GM18868 (cell line): ENCODE results near the gene KIAA1671.

Experiments
- ATAC-seq: cut with Tn5 transposase; IDR thresholded peaks from one replicate; pipeline ENCODE4 v1.9.1; 2021; ENCODE audit warnings: mild to moderate bottlenecking, moderate library complexity; ENCODE audit not compliant: unreplicated experiment

KIAA1671 gene

GRCh38 chr22:25032066-25032465 lies 79.5 kb downstream of the KIAA1671 start:
- ATAC-seq = no peak

- ATAC-seq = no peak
Measured at GRCh38 chr22:25035715-25036114, 83.2 kb downstream of the KIAA1671 start.

DNA sequence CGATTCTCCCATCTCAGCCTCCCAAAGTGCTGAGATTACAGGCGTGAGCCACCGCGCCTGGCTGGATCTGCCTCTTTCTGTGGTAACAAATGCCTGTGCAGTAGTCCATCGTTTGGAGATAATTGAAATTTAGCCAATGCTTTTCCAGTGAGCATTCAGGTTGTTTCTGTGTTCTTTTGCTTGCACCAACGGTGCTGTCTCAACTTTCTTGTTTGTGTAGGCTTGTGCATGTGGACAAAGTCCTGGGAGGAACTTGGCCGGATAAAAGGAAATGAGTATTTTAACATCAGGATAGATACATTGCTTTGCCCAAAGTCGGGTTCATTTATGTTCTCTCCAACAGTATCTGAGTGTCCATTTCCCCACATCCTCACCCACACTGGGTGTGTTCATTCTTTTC lies 85.7 kb downstream of the KIAA1671 start:
- ATAC-seq = no peak

DNA sequence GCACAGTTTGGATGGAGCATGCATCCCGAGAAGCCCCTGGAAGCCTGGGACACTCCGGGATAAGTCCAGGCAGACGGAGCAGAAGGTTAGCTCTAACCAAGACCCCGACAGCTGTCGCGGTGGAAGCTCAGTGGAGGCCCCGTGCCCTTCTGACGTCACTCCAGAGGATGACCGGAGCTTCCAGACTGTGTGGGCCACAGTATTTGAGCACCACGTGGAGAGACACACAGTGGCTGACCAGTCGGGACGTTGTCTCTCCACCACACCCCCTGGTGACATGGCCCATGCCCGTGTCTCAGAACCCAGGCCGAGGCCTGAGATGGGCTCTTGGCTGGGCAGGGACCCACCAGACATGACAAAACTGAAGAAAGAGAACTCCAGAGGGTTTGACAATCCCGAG lies 86.3 kb downstream of the KIAA1671 start:
- ATAC-seq = no peak

DNA sequence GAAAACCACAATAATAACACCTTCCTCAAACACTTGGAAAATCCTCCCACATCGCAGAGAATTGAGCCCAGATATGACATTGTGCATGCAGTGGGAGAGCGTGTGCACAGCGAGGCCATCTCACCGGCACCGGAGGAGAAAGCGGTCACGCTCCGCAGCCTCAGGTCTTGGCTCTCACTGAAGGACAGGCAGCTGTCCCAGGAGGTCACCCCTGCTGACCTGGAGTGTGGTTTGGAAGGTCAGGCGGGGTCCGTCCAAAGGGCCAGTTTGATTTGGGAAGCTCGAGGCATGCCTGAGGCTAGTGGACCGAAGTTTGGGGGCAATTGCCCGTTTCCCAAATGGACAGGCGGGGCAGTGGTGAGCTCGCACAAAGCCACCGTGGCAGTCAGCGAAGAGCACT lies 86.7 kb downstream of the KIAA1671 start:
- no peak for ATAC-seq

GRCh38 chr22:25039754-25040153 lies 87.2 kb downstream of the KIAA1671 start:
- ATAC-seq = no peak

- no peak for ATAC-seq
Measured at GRCh38 chr22:25045159-25045558, 92.6 kb downstream of the KIAA1671 start.

DNA sequence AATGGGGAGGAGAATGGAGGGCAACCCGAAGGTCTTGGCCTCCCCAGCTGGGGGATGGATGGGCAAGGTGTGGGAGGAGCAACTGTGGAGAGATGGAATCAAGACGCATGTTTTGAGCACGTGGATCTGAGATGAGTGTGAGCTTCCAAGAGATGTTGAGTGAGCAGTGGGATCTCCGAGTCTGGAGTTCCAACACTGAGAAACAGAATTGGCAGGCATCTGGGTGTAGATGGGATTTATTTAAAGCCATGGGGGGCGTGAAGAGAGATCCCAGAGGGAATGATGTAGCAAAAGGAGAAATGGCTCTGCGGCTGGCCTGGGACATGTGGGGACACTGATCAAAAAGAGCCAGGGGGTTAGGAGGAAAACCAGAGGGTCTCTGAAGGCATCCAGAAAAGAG lies 95.6 kb downstream of the KIAA1671 start:
- no peak for ATAC-seq

GRCh38 chr22:25048659-25049647 lies 96.4 kb downstream of the KIAA1671 start:
- ATAC-seq = no peak

DNA sequence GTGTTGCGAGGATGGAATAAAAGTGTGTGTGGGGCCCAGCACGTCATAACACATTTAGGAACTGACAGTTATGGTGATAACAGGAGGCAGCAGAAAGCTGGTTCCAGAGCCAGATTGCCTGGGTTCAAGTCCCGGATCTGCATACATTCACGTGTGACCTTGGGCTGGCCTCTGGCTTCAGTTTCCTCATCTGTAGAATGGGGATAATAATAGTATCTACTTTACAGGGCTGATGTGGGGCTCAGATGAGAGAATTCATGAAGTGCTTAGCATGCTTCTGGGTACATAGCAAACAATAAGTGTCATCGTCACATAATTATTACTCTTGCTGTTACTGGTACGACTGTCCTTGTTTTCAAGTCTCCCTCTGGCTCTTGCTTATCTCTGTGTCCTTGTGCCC lies 97.3 kb downstream of the KIAA1671 start:
- ATAC-seq = no peak

DNA sequence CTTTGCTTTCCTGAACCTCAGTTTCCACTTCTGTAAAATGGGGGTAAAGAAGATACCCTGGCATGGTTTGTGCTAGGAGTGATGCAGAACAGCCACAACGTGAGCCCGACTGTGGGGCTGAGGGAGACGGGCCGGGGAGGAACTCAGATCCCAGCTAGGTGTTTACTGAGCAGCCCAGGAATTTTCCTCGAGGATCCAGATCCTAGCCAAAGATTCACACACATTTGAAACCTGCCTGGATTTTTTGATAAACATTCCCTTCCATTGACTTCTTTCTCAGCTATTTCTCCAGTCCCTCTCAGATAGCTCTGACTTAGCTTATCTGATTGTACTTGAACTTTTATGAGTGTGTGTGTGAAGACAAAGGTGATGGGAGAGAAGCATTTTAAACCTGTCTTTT lies 98.0 kb downstream of the KIAA1671 start:
- ATAC-seq = no peak

- ATAC-seq = no peak
Measured at GRCh38 chr22:25051073-25051472, 98.6 kb downstream of the KIAA1671 start.

DNA sequence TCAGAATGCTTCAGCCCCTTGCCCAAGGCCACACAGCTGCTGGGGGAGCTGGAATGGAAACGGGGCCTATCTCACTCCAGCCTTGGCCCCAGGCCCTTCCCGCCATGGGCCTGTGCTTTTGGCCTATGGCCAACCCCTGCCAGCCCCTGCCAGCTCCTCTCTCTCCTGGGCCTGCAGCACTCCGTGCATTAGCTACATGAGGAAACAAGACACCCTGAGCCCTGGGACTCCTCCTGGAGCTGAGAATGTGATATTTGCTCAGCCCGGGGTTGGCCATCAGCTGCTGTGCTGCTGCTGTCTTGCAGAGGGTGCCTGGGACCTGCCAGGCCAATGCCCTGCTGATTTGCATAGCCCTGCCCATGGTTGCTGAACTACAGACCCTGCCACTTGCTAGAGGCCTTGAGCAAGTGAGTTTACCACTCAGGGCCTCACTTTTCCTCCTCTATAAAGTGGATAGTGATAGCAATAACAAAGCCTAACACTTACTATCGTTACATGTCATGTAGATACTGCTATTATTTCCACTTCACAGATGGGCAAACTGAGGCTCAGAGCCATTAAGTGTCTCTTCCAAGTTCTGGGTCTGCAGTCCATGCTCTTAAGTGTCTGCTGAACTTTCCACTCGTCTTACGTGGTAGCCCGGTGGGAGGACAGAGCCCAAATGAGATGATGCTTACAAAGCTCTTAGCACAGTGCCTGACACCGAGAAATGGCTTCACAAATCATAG lies 99.6 kb downstream of the KIAA1671 start:
- no peak for ATAC-seq

DNA sequence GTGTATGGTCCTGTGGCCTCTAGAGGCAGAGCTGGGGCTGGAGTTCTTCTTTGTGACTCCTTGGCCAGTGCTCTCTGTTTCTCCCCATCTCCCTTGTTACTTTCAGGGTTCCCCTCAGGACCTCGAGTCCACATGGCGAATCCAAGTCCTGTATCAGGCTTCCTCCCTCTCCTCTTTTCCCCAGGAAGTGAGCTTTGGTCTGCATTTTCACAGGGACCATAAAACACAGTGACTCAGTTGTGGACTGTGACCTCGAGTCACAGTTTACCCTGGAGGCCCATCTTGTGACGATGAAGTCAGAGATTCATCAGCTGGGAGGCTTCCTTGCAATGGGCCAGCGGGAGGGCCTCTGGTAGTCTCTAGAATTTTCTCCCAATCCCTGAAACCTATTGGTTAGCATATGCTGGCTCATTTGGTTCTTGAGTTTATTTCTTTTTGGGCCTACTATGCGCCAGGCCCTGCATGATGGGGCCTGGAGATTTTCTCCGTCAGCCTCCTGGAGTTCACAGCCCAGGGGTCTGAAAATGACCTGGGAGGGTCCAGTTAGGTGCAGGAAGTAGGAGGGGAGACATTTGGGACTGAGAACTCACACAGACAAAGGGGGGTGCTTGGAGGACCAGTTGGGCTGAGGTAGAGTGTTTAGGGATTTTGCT lies 100.8 kb downstream of the KIAA1671 start:
- ATAC-seq = no peak

- ATAC-seq = no peak
Measured at GRCh38 chr22:25054943-25055511, 102.5 kb downstream of the KIAA1671 start.

DNA sequence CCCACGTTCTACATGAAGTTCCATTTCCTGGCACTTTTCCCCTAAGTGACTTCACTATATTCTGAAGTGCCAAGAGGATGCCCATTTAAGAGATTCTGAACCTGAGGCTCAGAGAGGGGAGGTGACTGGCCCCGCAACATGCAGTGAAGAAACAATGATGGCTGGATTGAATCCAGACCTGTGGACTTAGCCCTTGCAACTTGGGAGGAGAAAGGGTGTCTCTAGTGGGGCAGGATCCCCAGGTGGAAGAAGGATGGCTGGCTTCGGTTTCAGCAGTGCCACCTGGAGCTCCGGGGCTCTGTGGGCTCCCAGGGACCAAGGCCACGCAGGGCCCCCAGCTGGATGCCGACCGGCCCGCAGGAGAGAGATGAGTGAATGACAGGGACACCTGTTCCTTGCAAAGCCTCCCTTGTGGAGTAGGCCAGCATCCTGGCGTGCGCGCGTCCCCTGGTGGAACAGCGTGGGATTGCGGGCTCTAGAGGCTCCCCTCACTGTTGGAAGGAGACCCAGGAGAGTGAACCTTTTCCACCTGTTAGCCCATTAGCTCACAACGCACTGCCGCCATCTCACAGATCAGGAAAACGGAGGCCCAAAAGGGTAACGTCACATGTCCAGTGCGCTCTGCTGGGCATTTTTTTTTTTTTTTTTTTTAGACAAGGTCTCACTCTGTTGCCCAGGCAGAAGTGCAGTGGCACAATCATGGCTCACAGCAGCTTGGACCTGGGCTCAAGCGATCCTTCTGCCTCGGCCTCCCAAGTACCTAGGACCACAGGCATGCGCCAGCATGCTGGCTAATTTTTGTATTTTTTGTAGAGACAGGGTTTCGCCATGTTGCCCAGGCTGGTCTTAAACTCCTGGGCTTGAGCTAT lies 104.7 kb downstream of the KIAA1671 start:
- no peak for ATAC-seq

DNA sequence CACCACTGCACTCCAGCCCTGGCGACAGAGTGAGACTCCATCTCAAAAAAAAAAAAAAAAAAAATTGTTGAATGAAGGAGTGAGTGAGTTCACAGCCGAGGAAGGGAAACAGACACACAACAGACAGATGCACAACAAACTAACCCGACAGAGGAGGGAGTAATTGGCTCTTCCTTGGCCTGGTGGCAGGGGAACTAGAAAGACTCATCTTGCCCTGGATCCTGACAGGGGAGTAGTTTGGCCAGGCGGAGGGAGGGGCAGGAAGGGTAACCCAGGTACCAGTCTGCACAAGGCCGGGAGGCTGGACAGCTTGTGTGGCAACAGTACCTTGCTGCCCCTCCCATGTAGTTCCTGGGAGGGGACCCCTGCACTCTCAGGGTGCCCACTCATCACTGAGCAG lies 106.9 kb downstream of the KIAA1671 start:
- ATAC-seq = no peak

DNA sequence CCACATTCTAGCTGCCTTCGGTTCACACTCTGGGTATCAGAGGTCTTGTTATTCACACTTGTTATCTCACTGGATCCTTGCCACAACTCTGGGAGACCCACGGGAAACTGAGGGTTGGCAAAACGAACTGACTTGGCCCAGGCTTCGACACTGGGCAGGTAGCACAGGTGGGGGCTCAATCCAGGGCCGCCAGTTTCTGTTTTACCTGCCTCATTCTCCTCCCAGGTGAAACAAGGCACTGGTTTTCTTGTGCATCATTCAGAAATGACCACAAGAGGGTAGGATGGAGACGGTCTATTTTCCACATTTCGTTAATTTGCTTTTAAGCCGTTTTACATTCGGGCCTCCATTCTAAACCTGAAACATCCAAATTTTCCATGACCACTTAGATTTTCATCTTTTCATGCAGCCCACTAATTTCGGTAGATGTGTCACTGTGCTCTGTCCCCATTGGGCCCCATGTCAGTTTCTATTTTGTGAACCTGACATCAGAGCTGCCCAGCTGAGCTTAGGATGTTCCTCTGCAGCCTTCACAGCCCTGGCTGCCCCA lies 108.1 kb downstream of the KIAA1671 start:
- no peak for ATAC-seq

- no peak for ATAC-seq
Measured at GRCh38 chr22:25061134-25061533, 108.6 kb downstream of the KIAA1671 start.
